ENCODE measurements around the gene SEPSECS. TPM values are rescaled to one million over a fixed set of nuclear protein-coding genes. Genes with fewer than 3 reads are reported as not detected.

SEPSECS gene
- total RNA-seq, 1 donor from 2014 or later: 11.3 TPM

- Histone ChIP-seq H3K27me3 (ENCODE audit: low read depth) (no peaks in the 10 kb centered on the region), H3K4me3 (no peak overlapping the region), H3K36me3 (no peaks in the 10 kb centered on the region), H3K27ac (no peak overlapping the region), H3K9me3 (no peaks in the 10 kb centered on the region), H3K4me1 (no peaks in the 10 kb centered on the region)
- ATAC-seq (no peak), DNase-seq (no peak)
- TF ChIP-seq CTCF (IDR thresholded peaks at IDR 0.05): no peak
- intact Hi-C loops (cut with DNase I): no loop called here
Measured at GRCh38 chr4:25080571-25080970, 79.7 kb downstream of the SEPSECS start.

DNA sequence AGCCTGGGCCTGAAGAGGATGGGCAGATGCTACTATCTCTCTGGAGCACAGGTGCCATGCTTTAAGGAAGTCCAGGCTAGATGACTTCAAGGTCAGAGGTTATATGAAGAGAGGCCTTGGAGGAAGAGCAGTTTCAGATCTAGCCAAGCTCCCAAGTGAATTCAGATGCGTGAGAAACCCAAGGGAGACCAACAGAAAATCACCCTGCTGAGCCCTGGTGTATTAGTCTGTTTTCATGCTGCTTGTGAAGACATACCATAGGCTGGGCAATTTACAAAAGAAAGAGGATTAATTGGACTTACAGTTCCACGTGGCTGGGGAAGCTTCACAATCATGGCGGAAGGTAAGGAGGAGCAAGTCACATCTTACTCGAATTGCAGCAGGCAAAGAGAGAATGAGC lies 81.7 kb downstream of the SEPSECS start:
- no peaks in the 10 kb centered on the region for H3K27me3 ChIP-seq (ENCODE audit: low read depth)
- no peak overlapping the region for H3K27ac ChIP-seq
- H3K4me3 ChIP-seq: no peak overlapping the region
- no peaks in the 10 kb centered on the region for H3K4me1 ChIP-seq
- intact Hi-C loops (cut with DNase I): no loop called here
- no peak for TF ChIP-seq CTCF (IDR thresholded peaks at IDR 0.05)
- DNase-seq: no peak
- H3K36me3 ChIP-seq: no peaks in the 10 kb centered on the region
- no peaks in the 10 kb centered on the region for H3K9me3 ChIP-seq
- ATAC-seq: no peak

DNA sequence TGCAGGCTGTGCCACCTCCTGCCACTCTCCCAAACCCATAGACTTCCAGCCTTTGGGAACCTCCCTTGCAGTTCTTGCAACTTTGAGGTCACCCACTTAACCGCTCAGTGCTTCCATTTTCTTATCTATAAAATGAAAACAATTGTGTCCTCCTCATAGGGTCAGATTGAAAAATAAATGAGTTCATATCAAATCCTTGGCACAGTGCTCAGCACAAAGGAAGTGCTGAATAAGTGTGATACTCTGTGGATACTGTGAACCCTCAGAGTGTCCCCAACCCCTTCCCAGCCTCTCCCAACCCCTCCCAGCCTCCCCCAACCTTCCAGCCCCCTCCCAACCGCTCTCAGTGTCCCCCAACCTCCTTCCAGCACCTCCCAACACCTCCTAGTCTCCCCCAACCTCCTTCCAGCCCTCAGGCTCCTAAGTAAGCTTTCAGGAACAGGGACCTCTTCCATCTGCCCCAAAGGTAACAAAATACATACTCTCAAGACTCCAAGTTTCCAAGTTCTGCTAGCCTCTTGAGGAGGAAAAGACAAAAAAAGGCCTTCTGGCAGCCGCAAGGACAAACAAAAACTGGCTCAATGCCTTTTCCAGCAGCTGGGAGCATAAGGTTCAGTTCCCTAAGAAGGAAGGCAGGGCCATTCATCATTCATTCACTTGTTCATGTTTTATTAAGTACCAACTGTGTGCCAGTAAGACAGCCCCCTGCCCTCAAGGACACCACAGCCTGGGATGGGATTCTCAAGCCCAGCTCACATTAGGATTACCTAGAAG lies 83.4 kb downstream of the SEPSECS start:
- H3K36me3 ChIP-seq: no peaks in the 10 kb centered on the region
- no peak overlapping the region for H3K27ac ChIP-seq
- intact Hi-C loops (cut with DNase I): no loop called here
- no peaks in the 10 kb centered on the region for H3K27me3 ChIP-seq (ENCODE audit: low read depth)
- no peak overlapping the region for H3K4me3 ChIP-seq
- no peaks in the 10 kb centered on the region for H3K4me1 ChIP-seq
- H3K9me3 ChIP-seq: no peaks in the 10 kb centered on the region
- ATAC-seq (no peak), DNase-seq (no peak)
- TF ChIP-seq CTCF (IDR thresholded peaks at IDR 0.05): no peak

GRCh38 chr4:25075851-25076250 lies 84.4 kb downstream of the SEPSECS start:
- DNase-seq: no peak
- intact Hi-C loops (cut with DNase I): no loop called here
- Histone ChIP-seq H3K4me3 (no peak overlapping the region), H3K27ac (no peak overlapping the region), H3K9me3 (no peaks in the 10 kb centered on the region), H3K27me3 (ENCODE audit: low read depth) (no peaks in the 10 kb centered on the region), H3K4me1 (no peaks in the 10 kb centered on the region), H3K36me3 (no peaks in the 10 kb centered on the region)
- TF ChIP-seq CTCF (IDR thresholded peaks at IDR 0.05): no peak
- ATAC-seq: no peak

- Histone ChIP-seq H3K36me3 (no peaks in the 10 kb centered on the region), H3K27me3 (ENCODE audit: low read depth) (no peaks in the 10 kb centered on the region), H3K9me3 (no peaks in the 10 kb centered on the region), H3K4me1 (no peaks in the 10 kb centered on the region), H3K4me3 (no peak overlapping the region), H3K27ac (no peak overlapping the region)
- no peak for TF ChIP-seq CTCF (IDR thresholded peaks at IDR 0.05)
- DNase-seq (no peak), ATAC-seq (no peak)
- intact Hi-C loops (cut with DNase I): no loop called here
Measured at GRCh38 chr4:25075129-25075528, 85.1 kb downstream of the SEPSECS start.

Data from lower lobe of right lung (tissue), 2 donors.